OCI-LY1 (cell line): ENCODE data around the gene KRTAP10-10.

ENCODE experiments used
- H2AFZ ChIP-seq: fragments of 200-600 bp; sonication (generic), shearing (Covaris generic); 2 replicates; pipeline ENCODE4 v1.6.0; 2014; ENCODE audit warnings: antibody characterized with exemption, mild to moderate bottlenecking, low read length
- H3F3A ChIP-seq: fragments of 200-600 bp; sonication (generic), shearing (Covaris generic); 2 replicates; pipeline ENCODE4 v1.6.0; 2014; ENCODE audit warnings: mild to moderate bottlenecking, antibody characterized with exemption, low read length, moderate library complexity; ENCODE audit not compliant: insufficient read depth
- H3K27ac ChIP-seq: fragments of 200-600 bp; sonication (generic); 2 replicates; pipeline ENCODE4 v1.5.1; 2014; ENCODE audit warnings: low read length, mixed run types, mild to moderate bottlenecking, low read depth; ENCODE audit not compliant: poor library complexity, severe bottlenecking
- H3K27me3 ChIP-seq: fragments of 200-600 bp; sonication (generic); 2 replicates; pipeline ENCODE4 v1.6.0; 2014; ENCODE audit warnings: antibody characterized with exemption, mild to moderate bottlenecking, low read length, moderate library complexity; ENCODE audit not compliant: insufficient read depth
- H3K36me3 ChIP-seq: fragments of 200-600 bp; sonication (generic); 2 replicates; pipeline ENCODE4 v1.6.1; 2014; ENCODE audit warnings: mild to moderate bottlenecking, antibody characterized with exemption, low read length, moderate library complexity, mixed read lengths; ENCODE audit not compliant: insufficient read depth
- H3K4me1 ChIP-seq: fragments of 200-600 bp; sonication (generic); 2 replicates; pipeline ENCODE4 v1.5.1; 2014; ENCODE audit warnings: mild to moderate bottlenecking, low read length, moderate library complexity; ENCODE audit not compliant: insufficient read depth, severe bottlenecking
- H3K4me2 ChIP-seq: fragments of 200-600 bp; sonication (generic), shearing (Covaris generic); 2 replicates; pipeline ENCODE4 v1.6.1; 2014; ENCODE audit warnings: low read length
- H3K4me3 ChIP-seq: fragments of 200-600 bp; sonication (generic); 2 replicates; pipeline ENCODE4 v1.5.1; 2014; ENCODE audit warnings: low read length, low read depth, mild to moderate bottlenecking, mixed read lengths; ENCODE audit not compliant: poor library complexity, severe bottlenecking
- H3K79me2 ChIP-seq: fragments of 200-600 bp; shearing (Covaris generic); 2 replicates; pipeline ENCODE4 v1.6.1; 2016; ENCODE audit warnings: mixed run types, low read length, mixed read lengths; ENCODE audit not compliant: insufficient read depth
- H3K9ac ChIP-seq: fragments of 200-600 bp; sonication (generic), shearing (Covaris generic); 2 replicates; pipeline ENCODE4 v1.6.1; 2014; ENCODE audit warnings: mild to moderate bottlenecking, low read length, mixed read lengths
- H3K9me2 ChIP-seq: fragments of 200-600 bp; sonication (generic), shearing (Covaris generic); 2 replicates; pipeline ENCODE4 v1.6.1; 2014; ENCODE audit warnings: low read depth, mild to moderate bottlenecking, low read length, mixed read lengths
- H3K9me3 ChIP-seq: fragments of 200-600 bp; shearing (Covaris generic); 2 replicates; pipeline ENCODE4 v1.6.1; 2014; ENCODE audit warnings: low read length, mixed read lengths
- H4K20me1 ChIP-seq: fragments of 200-600 bp; sonication (generic), shearing (Covaris generic); 2 replicates; pipeline ENCODE4 v1.6.0; 2016; ENCODE audit warnings: mild to moderate bottlenecking, low read length; ENCODE audit not compliant: insufficient read depth
- CTCF ChIP-seq: fragments of 200-600 bp; sonication (generic), shearing (Covaris generic); IDR thresholded peaks from 2 replicates; pipeline ENCODE4 v1.5.1; 2017; ENCODE audit warnings: mild to moderate bottlenecking, antibody characterized with exemption, low read length, moderate library complexity, mixed read lengths
- EZH2 ChIP-seq: fragments of 200-600 bp; sonication (generic), shearing (Covaris generic); IDR thresholded peaks from 2 replicates; pipeline ENCODE4 v1.8.0; 2017; ENCODE audit warnings: borderline replicate concordance, mixed run types, mild to moderate bottlenecking, antibody characterized with exemption, low read length, moderate library complexity, mixed read lengths

KRTAP10-10 gene

GRCh38 chr21:44628707-44629391 lies 8.3 kb upstream of the KRTAP10-10 start:
- Histone ChIP-seq H3K27ac (no peak overlapping the region), H3K36me3 (no peaks in the 10 kb centered on the region), H3K9me3 (peaks cover 9% of the 10 kb centered on the region), H3K27me3 (no peaks in the 10 kb centered on the region), H3F3A (no peaks in the 10 kb centered on the region), H2AFZ (no peak overlapping the region), H3K4me3 (no peak overlapping the region), H3K79me2 (no peaks in the 10 kb centered on the region), H3K4me1 (no peaks in the 10 kb centered on the region), H3K4me2 (no peak overlapping the region), H4K20me1 (no peaks in the 10 kb centered on the region), H3K9ac (no peak overlapping the region), H3K9me2 (no peaks in the 10 kb centered on the region)
- no peak for TF ChIP-seq EZH2
- no peak for TF ChIP-seq CTCF

- TF ChIP-seq EZH2 (no peak), CTCF (no peak)
- no peak overlapping the region for H3K4me2 ChIP-seq
- no peak overlapping the region for H2AFZ ChIP-seq
- no peaks in the 10 kb centered on the region for H3K79me2 ChIP-seq
- H3K27ac ChIP-seq: no peak overlapping the region
- no peaks in the 10 kb centered on the region for H3K4me1 ChIP-seq
- H3K36me3 ChIP-seq: no peaks in the 10 kb centered on the region
- H3K9me3 ChIP-seq: 0 out of 2 replicates have a peak, but pooled peaks cover 3% of the 10 kb centered on the region
- no peak overlapping the region for H3K9ac ChIP-seq
- no peak overlapping the region for H3K4me3 ChIP-seq
- H3K27me3 ChIP-seq: no peaks in the 10 kb centered on the region
- no peaks in the 10 kb centered on the region for H4K20me1 ChIP-seq
- no peaks in the 10 kb centered on the region for H3K9me2 ChIP-seq
- no peaks in the 10 kb centered on the region for H3F3A ChIP-seq
Observed at GRCh38 chr21:44630440-44630839, 6.7 kb upstream of the KRTAP10-10 start.

DNA sequence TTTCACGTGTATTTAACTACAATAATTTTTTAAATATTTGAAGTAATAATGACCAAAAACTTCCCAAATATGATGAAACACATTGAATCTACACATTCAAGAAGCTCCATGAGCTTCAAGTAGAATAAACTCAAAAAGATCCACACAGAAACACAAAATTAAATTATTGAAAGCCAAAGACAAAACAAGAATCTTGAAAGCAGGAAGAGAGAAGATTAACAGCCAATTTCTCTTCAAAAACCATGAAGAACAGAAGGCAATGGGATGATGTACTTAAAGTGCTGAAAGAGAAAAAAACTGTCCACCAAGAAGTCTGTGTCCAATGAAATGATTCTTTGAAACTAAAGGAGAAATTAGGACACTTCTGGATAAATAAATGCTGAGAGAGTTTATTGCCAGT lies 5.1 kb upstream of the KRTAP10-10 start:
- no peak overlapping the region for H3K4me2 ChIP-seq
- H3K79me2 ChIP-seq: no peaks in the 10 kb centered on the region
- H4K20me1 ChIP-seq: no peaks in the 10 kb centered on the region
- H3K27ac ChIP-seq: no peak overlapping the region
- no peak overlapping the region for H2AFZ ChIP-seq
- H3F3A ChIP-seq: no peaks in the 10 kb centered on the region
- no peaks in the 10 kb centered on the region for H3K9me2 ChIP-seq
- H3K4me3 ChIP-seq: no peak overlapping the region
- TF ChIP-seq EZH2 (no peak), CTCF (no peak)
- no peaks in the 10 kb centered on the region for H3K27me3 ChIP-seq
- 0 out of 2 replicates have a peak, but pooled peaks cover 3% of the 10 kb centered on the region for H3K9me3 ChIP-seq
- no peaks in the 10 kb centered on the region for H3K36me3 ChIP-seq
- H3K4me1 ChIP-seq: no peaks in the 10 kb centered on the region
- no peak overlapping the region for H3K9ac ChIP-seq
